GM21723 (cell line): ENCODE measurements around the gene PRSS2.

ENCODE experiments used
- ATAC-seq: cut with Tn5 transposase; IDR thresholded peaks from one replicate; pipeline ENCODE4 v1.9.1; 2021; ENCODE audit warnings: mild to moderate bottlenecking, moderate library complexity; ENCODE audit not compliant: unreplicated experiment

Gene PRSS2

DNA sequence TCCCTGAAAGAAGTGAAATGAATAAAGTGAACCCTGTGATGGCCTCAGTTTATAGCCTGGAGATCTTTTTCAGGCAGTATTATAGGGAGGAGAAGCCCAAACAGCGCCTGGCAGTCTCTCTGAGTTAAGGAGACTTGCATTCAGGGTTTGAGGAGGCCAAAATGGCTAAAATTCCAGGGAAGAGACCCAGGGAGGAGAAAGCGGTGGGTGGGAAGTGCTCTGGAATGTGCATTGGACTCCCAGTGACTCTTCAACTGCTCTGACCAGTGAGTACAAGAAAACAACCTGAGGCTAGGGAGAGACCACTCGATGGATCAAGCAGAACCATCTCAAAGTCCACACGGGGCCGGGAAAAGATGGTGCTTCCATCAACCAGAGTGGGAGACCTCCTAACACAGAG, 48.8 kb downstream of the PRSS2 start:
- ATAC-seq = no peak

DNA sequence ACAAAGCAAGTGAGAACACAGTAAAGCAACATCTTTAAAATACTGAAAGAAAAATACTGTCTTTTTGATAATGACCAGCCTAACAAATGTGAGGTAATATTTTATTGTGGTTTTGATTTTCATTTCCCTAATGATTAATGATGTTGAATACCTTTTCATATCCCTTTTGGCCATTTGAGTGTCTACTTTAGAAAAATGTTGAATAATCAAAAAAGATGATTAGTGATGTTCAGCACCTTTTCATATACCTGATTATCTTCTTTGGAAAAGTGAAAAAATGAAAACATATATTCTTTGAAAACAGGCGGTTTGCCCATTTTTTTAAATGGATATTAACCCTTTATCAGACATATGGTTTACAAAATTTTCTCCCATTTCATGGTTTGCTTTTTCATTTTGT, 51.9 kb downstream of the PRSS2 start:
- no peak for ATAC-seq
